Gastroesophageal sphincter (tissue), 3 donors: ENCODE data around the gene CUL9.

Experiments used
- CTCF ChIP-seq, 4 experiments: fragments of 200-600 bp in 2 of 4; fragments of 450-650 bp in 2 of 4; sonication (generic) in 1 of 4; IDR thresholded peaks; one replicate each; pipeline ENCODE4 v1.5.1; 2017 to 2019; ENCODE audit warnings: antibody characterized with exemption in 4 of 4, mild to moderate bottlenecking in 2 of 4, moderate library complexity in 2 of 4
- EP300 ChIP-seq: sonication (generic); formaldehyde crosslinking; IDR thresholded peaks from one replicate; pipeline ENCODE4 v1.6.1; 2017; ENCODE audit warnings: antibody characterized with exemption, mild to moderate bottlenecking
- POLR2A ChIP-seq, 2 donors: fragments of 450-650 bp; IDR thresholded peaks; one replicate each; pipeline ENCODE4 v1.6.1; 2017; ENCODE audit warnings: antibody characterized with exemption in 2 of 2, mild to moderate bottlenecking in 2 of 2, moderate library complexity in 1 of 2

DNA sequence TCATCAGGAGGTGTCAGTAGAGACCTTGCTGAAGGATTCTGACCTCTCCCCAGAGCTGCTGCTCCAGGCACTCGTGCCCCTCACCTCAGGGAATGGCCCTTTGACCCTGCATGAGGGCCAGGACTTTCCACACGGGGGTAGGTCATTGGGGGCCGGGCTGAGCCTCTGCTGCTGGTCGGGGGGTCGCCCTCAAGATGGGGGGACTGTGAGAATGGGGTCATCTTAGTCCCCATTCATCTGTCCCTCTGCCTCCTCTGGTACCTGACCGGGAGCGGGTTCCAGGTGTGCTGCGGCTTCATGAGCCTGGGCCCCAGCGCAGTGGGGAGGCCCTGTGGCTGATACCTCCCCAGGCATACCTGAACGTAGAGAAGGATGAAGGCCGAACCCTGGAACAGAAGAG is 31.4 kb downstream of the CUL9 start:
- TF ChIP-seq POLR2A (IDR thresholded peaks at IDR 0.05) (no peak), CTCF (IDR thresholded peaks at IDR 0.05) (no peak), EP300 (no peak)
